ENCODE data around the gene SHOX.
"Not testable (repeated sequence)": the region's sequence is repeated elsewhere in the genome, so short reads cannot be mapped to it uniquely, and the experiment has no call there.

The SHOX gene

DNA sequence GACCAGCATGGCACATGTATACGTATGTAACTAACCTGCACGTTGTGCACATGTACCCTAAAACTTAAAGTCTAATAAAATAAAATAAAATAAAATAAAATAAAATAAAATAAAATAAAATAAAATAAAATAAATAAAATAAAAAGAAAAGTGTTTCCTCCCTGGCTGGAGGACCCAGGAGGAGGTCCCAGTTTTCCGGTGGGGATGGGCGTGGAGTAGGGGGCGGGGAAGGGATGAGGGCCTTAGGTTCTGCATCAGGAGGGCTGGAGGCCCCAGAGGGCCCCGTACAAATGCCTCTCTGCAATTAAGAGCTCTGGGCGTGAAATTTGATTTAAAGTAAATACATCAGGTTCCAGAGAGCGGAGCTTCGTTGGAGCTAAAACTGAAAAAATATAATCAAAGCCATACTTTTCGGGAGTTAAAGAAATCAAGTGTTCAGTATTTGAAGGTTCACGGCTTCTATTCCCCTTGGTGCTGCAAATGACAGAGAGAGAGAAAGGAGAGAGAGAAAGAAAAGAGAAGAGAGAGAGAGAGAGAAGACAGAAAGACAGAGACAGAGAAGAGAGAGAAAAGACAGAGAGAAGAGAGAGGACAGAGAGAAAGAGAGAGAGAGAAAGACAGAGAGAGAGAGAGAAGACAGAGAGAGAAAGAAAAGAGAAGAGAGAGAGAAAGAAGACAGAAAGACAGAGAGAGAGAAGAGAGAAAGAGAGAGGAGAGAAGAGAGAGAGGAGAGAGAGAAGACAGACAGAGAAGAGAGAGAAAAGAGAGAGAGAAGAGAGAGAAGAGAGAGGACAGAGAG, 8.7 kb upstream of the SHOX start:
- no peak for DNase-seq (ENCODE audit: low spot score)

DNA sequence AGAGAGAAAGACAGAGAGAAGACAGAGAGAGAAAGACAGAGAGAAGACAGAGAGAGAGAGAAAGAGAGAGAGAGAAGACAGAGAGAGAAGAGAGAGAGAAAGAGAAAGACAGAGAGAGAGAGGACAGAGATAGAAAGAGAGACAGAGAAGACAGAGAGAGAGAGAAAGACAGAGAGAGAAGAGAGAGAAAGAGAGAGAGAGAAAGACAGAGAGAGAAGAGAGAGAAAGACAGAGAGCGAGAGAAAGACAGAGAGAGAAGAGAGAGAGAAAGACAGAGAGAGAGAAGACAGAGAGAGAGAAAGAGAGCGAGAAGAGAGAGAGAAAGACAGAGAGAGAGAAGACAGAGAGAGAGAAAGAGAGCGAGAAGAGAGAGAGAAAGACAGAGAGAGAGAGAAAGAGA, 7.8 kb upstream of the SHOX start:
- not testable (repeated sequence) for DNase-seq (ENCODE audit: low spot score)

DNA sequence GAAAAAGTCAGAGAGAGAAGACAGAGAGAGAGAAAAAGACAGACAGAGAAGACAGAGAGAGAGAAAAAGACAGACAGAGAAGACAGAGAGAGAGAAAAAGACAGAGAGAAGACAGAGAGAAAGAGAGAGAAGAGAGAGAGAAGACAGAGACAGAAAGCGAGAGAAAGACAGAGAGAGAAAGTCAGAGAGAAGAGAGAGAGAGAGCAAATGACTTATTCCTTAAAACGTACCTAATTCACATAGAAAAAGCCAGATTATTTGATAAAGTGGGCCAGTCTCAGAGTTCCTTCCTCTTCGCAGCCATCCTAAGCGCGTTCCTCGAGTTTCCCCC, 7.4 kb upstream of the SHOX start:
- DNase-seq (ENCODE audit: low spot score), result no peak

DNA sequence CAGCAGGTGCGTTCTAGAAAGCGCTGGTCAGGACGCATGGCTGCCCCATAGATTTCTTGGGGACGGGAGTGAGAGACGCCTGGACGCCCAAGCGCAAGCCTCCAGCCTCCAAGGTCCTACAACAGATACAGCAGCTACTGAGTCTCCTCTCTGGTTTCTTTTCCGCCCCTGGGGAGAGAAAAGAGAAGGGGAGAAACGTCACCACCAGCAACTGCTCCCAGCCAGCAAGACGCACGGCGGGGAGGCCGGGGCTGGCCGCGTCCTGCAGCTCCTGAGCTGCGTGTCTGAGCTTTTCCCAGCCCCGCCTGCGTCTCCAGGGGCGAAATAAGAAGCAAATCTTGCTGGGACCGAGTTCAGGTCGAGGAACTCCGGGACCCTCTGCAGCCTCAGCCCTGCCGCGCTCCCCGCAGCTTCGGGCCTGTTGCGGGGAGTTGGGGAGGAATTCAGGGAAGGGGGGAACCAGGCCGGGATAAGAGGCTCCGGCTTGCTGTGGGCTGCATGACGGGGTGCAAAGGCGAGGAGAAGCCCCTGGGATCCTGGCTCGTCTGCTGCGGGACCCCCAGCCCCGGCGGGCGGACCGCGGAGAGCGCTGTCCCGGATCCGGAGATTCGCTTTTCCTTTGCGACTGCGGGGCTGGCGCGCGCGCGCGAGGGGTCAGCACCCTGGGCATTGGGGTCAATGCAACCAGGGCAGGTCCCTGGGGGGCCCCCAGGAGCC, 6.8 kb upstream of the SHOX start:
- no peak for DNase-seq (ENCODE audit: low spot score)

DNA sequence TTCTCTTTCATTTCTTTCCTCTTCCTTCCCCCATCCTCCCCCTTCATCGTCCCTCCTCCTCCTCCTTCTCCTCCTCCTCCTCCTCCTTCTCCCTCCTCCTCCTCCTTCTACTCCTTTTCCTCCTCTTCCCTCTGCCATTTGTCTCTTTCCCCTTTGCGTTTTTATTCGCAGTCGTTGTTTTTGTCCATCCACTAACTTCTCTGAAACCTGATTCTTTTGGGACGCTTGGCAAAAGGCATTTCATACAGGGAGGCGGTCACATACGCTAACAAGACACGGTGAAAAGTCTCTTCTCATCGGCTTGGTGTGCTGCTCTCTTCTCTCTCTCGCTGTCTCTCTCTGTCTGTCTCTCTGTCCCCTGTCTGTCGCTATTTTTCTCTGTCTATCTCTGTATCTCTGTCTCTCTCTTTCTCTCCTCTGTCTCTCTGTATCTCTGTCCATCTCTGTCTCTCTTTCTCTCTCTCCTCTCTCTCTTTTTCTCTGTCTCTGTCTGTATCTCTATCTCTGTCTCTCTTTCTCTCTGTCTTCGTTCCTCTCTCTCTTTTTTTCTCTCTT, 5.4 kb upstream of the SHOX start:
- DNase-seq (ENCODE audit: low spot score), result no peak

DNA sequence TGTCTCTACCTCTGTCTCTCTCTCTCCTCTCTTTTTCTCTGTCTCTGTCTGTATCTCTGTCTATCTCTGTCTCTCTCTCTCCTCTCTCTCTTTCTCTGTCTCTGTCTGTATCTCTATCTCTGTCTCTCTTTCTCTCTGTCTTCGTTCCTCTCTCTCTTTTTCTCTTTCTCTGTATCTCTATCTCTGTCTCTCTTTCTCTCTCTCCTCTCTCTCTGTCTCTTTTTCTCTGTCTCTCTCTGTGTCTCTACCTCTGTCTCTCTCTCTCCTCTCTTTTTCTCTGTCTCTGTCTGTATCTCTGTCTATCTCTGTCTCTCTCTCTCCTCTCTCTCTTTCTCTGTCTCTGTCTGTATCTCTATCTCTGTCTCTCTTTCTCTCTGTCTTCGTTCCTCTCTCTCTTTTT, 4.5 kb upstream of the SHOX start:
- DNase-seq (ENCODE audit: low spot score), result not testable (repeated sequence)

DNA sequence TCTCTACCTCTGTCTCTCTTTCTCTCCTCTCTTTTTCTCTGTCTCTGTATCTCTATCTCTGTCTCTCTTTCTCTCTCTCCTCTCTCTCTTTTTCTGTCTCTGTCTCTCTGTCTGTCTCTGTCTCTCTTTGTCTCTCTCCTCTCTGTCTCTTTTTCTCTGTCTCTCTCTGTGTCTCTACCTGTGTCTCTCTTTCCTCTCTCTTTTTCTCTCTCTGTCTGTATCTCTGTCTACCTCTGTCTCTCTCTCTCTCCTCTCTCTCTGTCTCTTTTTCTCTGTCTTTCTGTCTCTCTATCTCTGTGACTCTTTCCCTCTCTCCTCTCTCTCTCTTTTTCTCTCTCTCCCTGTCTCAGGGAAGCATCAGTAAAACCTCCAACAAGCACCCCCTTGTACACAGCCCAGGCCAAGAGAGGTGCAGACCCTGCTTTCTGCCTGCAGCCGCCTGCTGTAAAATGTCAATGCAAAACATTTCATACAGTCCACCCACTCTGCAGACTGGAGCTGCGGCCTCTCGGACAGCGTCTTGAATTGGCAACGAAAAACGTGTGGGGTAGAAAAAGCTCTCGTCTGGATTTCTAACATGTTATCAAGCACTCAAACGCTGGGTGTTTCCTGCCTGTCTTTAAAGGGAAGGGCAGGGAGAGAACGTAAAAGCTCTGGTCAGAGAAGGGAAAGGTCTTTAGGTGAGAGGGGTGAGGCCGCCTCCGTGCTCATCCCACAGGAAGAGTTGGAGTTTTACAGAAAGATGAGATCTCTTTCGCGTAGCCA, 3.7 kb upstream of the SHOX start:
- DNase-seq (ENCODE audit: low spot score), result no peak

DNA sequence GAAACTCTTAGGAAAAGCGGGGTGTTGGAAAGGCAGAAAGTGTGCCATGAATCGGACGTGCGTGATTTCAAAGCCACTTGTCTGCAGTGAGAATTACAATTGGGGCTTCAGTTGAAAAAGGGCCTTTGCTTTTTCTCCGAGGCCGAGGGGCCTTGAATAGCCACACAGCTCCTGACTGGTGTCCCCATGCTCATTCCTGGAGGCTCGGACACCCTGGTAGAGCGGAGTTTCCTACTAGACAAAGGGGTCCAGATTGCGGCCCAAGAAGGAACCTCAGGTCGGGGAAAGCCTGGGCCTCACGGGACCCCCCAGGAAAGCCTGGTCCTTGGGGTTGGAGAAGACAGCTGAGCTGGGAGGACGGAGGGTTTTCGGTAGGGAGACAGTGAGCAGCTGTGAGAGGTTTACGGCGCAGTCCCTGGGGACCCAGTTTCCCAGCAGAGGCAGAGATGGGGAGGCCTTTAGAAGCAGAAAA, 3.0 kb upstream of the SHOX start:
- DNase-seq (ENCODE audit: low spot score), result no peak

DNA sequence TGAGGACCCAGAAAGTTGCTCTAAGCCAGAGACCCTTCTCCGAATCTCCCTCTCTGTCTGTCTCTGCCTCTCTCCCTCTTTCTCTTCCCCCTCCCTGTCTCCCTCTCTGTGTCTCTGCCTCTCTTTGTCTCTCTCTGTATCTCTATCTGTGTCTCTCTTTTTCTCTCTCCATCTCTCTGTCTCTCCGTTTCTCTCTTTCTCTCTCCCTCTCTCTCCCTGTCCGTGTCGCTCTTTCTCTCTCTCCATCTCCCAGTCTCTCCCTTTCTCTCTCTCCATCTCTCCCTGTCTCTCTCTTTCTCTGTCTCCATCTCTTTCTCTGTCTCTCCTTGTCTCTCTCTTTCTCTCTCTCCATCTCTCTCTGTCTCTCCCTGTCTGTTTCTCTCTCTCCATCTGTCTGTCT, 2.6 kb upstream of the SHOX start:
- no peak for DNase-seq (ENCODE audit: low spot score)

DNA sequence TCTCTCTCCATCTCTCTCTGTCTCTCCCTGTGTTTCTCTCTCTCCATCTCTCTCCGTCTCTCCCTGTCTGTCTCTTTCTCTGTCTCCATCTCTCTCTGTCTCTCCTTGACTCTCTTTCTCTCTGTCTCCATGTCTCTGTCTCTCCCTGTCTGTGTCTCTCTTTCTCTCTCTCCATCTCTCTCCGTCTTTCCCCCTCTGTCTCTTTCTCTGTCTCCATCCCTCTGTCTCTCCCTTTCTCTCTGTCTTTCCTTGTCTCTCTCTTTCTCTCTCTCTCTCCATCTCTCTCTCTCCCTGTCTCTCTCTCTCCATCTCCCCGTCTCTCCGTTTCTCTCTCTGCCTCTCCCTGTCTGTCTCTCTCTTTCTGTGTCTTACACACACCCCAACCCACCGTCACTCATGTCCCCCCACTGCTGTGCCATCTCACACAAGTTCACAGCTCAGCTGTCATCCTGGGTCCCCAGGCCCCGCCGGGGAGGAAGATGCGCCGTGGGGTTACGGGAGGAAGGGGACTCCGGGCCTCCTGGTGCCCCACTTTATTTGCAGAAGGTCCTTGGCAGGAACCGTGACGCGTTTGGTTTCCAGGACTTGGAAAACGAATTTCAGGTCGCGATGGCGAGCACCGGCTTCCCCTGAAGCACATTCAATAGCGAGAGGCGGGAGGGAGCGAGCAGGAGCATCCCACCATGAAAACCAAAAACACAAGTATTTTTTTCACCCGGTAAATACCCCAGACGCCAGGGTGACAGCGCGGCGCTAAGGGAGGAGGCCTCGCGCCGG, 1.2 kb upstream of the SHOX start:
- no peak for DNase-seq (ENCODE audit: low spot score)

DNA sequence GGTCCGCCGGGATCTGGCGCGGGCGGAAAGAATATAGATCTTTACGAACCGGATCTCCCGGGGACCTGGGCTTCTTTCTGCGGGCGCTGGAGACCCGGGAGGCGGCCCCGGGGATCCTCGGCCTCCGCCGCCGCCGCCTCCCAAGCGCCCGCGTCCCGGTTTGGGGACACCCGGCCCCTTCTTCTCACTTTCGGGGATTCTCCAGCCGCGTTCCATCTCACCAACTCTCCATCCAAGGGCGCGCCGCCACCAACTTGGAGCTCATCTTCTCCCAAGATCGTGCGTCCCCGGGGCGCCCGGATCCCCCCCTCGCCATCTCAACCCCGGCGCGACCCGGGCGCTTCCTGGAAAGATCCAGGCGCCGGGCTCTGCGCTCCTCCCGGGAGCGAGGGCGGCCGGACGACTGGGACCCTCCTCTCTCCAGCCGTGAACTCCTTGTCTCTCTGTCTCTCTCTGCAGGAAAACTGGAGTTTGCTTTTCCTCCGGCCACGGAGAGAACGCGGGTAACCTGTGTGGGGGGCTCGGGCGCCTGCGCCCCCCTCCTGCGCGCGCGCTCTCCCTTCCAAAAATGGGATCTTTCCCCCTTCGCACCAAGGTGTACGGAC, 482 bp upstream of the SHOX start:
- no peak for DNase-seq (ENCODE audit: low spot score)

DNA sequence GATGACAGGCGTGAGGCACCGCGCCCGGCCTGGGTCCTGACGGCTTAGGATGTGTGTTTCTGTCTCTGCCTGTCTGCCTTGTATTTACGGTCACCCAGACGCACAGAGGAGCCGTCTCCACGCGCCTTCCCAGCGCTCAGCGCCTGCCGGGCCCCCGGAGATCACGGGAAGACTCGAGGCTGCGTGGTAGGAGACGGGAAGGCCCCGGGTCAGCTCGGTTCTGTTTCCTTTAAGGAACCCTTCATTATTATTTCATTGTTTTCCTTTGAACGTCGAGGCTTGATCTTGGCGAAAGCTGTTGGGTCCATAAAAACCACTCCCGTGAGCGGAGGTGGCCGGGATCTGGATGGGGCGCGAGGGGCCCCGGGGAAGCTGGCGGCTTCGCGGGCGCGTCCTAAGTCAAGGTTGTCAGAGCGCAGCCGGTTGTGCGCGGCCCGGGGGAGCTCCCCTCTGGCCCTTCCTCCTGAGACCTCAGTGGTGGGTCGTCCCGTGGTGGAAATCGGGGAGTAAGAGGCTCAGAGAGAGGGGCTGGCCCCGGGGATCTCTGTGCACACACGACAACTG, 1.3 kb downstream of the SHOX start:
- DNase-seq (ENCODE audit: low spot score), result no peak

DNA sequence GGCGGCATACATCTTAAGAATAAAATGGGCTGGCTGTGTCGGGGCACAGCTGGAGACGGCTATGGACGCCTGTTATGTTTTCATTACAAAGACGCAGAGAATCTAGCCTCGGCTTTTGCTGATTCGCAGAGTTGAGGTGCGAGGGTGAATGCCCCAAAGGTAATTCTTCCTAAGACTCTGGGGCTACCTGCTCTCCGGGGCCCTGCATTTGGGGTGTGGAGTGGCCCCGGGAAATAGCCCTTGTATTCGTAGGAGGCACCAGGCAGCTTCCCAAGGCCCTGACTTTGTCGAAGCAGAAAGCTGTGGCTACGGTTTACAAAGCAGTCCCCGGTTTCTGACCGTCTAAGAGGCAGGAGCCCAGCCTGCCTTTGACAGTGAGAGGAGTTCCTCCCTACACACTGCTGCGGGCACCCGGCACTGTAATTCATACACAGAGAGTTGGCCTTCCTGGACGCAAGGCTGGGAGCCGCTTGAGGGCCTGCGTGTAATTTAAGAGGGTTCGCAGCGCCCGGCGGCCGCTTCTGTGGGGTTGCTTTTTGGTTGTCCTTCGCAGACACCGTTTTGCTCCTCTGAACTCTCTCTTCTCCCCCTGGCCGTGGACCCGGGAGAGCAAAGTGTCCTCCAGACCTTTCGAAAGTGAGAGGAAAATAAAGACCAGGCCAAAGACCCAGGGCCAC, 1.9 kb downstream of the SHOX start:
- no peak for DNase-seq (ENCODE audit: low spot score)

DNA sequence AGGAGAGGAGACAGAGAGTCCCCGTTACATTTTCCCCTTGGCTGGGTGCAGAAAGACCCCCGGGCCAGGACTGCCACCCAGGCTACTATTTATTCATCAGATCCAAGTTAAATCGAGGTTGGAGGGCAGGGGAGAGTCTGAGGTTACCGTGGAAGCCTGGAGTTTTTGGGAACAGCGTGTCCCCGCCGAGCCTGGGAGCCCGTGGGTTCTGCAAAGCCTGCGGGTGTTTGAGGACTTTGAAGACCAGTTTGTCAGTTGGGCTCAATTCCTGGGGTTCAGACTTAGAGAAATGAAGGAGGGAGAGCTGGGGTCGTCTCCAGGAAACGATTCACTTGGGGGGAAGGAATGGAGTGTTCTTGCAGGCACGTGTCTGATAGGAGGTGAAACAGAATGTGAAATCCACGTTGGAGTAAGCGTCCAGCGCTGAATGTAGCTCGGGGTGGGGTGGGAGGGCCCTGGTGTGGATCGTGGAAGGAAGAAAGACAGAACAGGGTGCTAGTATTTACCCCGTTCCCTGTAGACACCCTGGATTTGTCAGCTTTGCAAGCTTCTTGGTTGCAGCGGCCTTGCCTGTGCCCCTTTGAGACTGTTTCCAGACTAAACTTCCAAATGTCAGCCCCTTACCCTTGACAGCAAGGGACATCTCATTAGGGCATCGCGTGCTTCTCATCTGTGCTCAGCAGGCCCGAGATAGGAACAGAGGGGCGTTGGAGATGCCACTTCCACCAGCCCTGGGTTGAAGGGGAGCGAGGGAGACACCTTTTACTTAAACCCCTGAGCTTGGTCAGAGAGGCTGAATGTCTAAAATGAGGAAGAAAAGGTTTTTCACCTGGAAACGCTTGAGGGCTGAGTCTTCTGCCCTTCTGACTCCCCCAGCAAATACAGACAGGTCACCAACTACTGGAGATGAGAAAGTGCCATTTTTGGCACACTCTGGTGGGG, 2.7 kb downstream of the SHOX start:
- DNase-seq (ENCODE audit: low spot score), result no peak

DNA sequence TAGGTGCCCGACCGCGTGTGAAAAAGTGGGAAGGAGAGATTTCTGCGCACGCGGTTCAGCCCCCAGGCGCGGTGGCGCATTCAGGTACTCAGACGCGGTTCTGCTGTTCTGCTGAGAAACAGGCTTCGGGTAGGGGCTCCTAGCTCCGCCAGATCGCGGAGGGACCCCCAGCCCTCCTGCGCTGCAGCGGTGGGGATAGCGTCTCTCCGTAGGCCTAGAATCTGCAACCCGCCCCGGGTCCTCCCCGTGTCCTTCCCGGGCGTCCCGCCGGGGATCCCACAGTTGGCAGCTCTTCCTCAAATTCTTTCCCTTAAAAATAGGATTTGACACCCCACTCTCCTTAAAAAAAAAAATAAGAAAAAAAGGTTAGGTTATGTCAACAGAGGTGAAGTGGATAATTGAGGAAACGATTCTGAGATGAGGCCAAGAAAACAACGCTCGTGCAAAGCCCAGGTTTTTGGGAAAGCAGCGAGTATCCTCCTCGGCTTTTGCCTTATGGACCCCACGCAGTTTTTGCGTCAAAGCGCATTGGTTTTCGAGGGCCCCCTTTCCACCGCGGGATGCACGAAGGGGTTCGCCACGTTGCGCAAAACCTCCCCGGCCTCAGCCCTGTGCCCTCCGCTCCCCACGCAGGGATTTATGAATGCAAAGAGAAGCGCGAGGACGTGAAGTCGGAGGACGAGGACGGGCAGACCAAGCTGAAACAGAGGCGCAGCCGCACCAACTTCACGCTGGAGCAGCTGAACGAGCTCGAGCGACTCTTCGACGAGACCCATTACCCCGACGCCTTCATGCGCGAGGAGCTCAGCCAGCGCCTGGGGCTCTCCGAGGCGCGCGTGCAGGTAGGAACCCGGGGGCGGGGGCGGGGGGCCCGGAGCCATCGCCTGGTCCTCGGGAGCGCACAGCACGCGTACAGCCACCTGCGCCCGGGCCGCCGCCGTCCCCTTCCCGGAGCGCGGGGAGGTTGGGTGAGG, 3.7 kb downstream of the SHOX start:
- no peak for DNase-seq (ENCODE audit: low spot score)

DNA sequence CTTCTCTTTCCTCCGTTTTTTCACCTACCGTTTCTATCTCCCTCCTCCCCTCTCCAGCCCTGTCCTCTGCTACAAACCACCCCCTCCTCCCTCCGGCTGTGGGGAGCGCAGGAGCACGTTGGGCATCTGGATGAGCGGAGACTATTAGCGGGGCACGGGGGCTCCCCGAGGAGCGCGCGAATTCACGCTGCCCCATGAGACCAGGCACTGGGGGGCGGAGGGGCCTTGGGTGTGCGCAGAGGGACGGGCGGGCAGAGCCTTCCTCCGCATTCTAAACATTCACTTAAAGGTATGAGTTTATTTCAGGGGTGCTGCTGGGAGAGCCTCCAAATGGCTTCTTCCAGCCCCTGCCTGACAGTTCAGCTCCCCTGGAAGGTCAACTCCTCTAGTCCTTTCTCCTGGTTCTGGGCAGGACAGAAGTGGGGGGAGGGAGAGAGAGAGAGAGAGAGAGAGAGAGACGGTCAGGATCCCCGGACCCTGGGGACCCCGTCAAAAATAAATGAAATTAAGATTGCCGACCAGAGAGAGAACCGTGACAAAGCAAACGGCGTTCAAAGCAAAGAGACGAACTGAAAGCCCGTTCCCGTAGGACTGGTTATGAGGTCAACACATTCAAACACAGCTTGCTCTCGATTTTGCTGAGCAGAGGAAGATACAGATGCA, 5.0 kb downstream of the SHOX start:
- DNase-seq (ENCODE audit: low spot score), result no peak

DNA sequence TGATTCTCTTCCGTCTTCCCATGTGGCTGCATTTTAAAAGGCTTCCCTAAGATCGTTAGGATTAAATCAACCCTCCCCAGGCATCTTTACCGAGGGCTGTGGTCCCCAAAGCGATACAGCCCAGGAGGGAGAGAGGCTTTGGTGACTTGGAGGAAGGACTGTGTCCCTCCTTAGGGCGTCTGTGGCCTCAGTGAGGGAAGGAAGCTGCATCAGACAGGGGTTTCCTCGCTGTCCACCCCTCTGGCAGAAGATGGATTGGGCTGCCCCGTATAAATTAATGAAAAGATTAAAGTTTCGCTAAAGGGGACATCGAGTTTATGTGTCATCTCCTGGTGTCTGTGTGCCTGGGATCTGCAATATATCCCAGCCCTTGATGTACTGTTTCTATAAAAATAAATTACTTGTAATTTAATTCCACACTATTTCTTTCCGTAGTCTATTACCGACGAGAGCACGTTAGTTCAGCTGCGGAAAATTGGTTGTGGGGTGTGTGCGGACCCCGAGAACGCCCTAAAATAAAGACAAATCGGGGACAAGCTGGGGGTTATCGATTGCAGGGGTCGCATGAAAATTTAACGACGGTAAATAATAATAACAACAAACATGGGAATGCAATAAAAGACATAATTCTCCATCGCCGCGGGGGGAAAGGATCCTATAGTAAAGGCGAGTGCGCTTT, 6.5 kb downstream of the SHOX start:
- no peak for DNase-seq (ENCODE audit: low spot score)
